A673 (cell line): Measurements from ENCODE around the gene ABCA2. TPM values are rescaled to one million over a fixed set of nuclear protein-coding genes. Genes with fewer than 3 reads are reported as not detected.

ENCODE experiments used
- BruUV-seq: library from RNA; stranded (reverse); fragments of 400-500 nt; replicated peaks from 2 replicates; lab custom pipeline; 2021; lab: Mats Ljungman, UMichigan
- CTCF ChIA-PET: fragments of 300-600 bp; sonication (Branson Sonifier 250); formaldehyde crosslinking; loops from one replicate; lab custom pipeline; 2022; ENCODE audit warnings: antibody characterized with exemption; lab: Charles Lee
- POLR2A ChIA-PET: fragments of 300-600 bp; sonication (Branson Sonifier 250); formaldehyde crosslinking; loops from one replicate; lab custom pipeline; 2022; ENCODE audit warnings: antibody characterized with exemption; ENCODE audit not compliant: low non-redundant PET; lab: Charles Lee
- DNase-seq: peaks from one replicate; pipeline ENCODE4 v3.0.0-alpha.2; 2015; ENCODE audit warnings: low spot score
- H3K27ac ChIP-seq: fragments of 200-600 bp; sonication (generic); 2 replicates; pipeline ENCODE4 v1.5.1; 2016; ENCODE audit warnings: mixed run types, low read depth, mild to moderate bottlenecking, mixed read lengths, antibody characterized with exemption, low read length; ENCODE audit not compliant: poor library complexity, severe bottlenecking
- H3K27me3 ChIP-seq: fragments of 200-600 bp; sonication (generic); replicated peaks from 2 replicates; pipeline ENCODE4 v1.6.1; 2017; ENCODE audit warnings: mixed run types, low read depth, mild to moderate bottlenecking, mixed read lengths, antibody characterized with exemption, low read length; ENCODE audit not compliant: insufficient read depth, poor library complexity
- H3K36me3 ChIP-seq: fragments of 200-600 bp; sonication (generic); 2 replicates; pipeline ENCODE4 v1.6.1; 2016; ENCODE audit warnings: mixed run types, mild to moderate bottlenecking, mixed read lengths, antibody characterized with exemption, low read length; ENCODE audit not compliant: insufficient read depth, poor library complexity, severe bottlenecking
- H3K4me1 ChIP-seq: fragments of 200-600 bp; sonication (generic); 2 replicates; pipeline ENCODE4 v1.6.1; 2017; ENCODE audit warnings: mixed run types, mild to moderate bottlenecking, mixed read lengths, antibody characterized with exemption, low read length; ENCODE audit not compliant: insufficient read depth, poor library complexity, severe bottlenecking
- H3K4me3 ChIP-seq: fragments of 200-600 bp; sonication (generic); 2 replicates; pipeline ENCODE4 v1.5.1; 2016; ENCODE audit warnings: low read depth, mixed run types, mild to moderate bottlenecking, mixed read lengths, low read length; ENCODE audit not compliant: poor library complexity, severe bottlenecking
- H3K9me3 ChIP-seq: fragments of 200-600 bp; sonication (generic); 2 replicates; pipeline ENCODE4 v1.6.1; 2016; ENCODE audit warnings: mixed run types, low read depth, mild to moderate bottlenecking, mixed read lengths, antibody characterized with exemption, low read length; ENCODE audit not compliant: poor library complexity, severe bottlenecking
- EZH2 ChIP-seq: fragments of 200-600 bp; sonication (generic); IDR thresholded peaks from 2 replicates; pipeline ENCODE4 v1.6.1; 2017; ENCODE audit warnings: borderline replicate concordance, low read depth, mild to moderate bottlenecking, mixed read lengths, antibody characterized with exemption, low read length; ENCODE audit not compliant: poor library complexity, severe bottlenecking
- intact Hi-C: fragments of 100-400 bp; cut with micrococcal nuclease; formaldehyde crosslinking; loops from one replicate; pipeline ENCODE4 v1.10.0; 2022; ENCODE audit not compliant: unreplicated experiment
- total RNA-seq: library from RNA; stranded (reverse); gene quantifications from 2 replicates; pipeline ENCODE4 v1.2.3, GENCODE V29; 2021
- TF ChIP-seq, protein P1 (sequence below): fragments of 300-800, 200-600 bp; sonication (generic); conservative IDR thresholded peaks from 2 replicates; pipeline ENCODE4 v1.5.1; 2017; ENCODE audit warnings: low read depth, mild to moderate bottlenecking, antibody characterized with exemption, low read length, moderate library complexity, mixed read lengths

The ABCA2 gene
- total RNA-seq, 1 experiment from 2014 or later = 27.8 TPM

DNA sequence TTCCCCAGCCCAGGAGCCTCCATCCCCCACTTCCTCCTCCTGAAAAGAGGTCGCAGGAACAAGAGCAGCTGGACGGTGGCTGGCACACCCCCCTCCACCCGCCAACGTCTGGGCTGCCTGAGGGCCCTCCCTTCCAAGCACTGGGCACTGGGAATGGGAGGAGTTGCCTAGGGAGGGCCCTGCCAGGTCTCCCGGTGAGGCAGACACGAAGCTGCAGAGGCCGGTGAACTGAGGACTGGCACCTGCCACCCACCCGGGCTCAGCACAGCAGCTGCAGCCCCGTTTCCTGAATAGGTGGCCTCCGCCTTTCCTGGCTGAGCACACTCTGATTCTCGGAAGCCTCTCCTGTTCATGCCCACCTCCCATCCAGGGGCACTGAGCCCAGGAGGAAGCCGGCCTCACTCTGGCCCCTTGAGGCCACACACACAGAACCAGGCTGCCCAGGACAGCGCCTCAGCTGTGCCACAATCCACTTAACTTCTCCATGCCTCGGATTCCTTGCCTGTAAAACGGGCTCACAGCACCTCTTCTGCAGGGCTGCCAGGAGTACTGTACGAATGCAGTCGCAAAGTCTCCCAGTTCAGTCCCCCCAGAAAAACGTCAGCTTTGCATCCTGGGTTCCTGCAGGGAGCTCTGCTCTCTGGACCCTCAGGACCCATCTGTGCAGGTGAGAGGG is 16.6 kb upstream of the ABCA2 start:
- Histone ChIP-seq H3K27me3 (no peaks in the 10 kb centered on the region), H3K4me1 (peaks cover 31% of the 10 kb centered on the region), H3K27ac (no peak overlapping the region), H3K9me3 (no peaks in the 10 kb centered on the region), H3K36me3 (peaks cover 12% of the 10 kb centered on the region), H3K4me3 (peak overlapping the region; percentile 76)
- ChIA-PET POLR2A (no interaction called here), CTCF (interaction anchor here (1.2 kb wide), 1 partner anchor 9 kb away, joined by 3 read pairs; no protein-coding TSS in a partner anchor)
- no peak for TF ChIP-seq EZH2
- TF ChIP-seq, protein P1, sequence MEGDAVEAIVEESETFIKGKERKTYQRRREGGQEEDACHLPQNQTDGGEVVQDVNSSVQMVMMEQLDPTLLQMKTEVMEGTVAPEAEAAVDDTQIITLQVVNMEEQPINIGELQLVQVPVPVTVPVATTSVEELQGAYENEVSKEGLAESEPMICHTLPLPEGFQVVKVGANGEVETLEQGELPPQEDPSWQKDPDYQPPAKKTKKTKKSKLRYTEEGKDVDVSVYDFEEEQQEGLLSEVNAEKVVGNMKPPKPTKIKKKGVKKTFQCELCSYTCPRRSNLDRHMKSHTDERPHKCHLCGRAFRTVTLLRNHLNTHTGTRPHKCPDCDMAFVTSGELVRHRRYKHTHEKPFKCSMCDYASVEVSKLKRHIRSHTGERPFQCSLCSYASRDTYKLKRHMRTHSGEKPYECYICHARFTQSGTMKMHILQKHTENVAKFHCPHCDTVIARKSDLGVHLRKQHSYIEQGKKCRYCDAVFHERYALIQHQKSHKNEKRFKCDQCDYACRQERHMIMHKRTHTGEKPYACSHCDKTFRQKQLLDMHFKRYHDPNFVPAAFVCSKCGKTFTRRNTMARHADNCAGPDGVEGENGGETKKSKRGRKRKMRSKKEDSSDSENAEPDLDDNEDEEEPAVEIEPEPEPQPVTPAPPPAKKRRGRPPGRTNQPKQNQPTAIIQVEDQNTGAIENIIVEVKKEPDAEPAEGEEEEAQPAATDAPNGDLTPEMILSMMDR = no peak
- no peak for DNase-seq
- BruUV-seq = no TSS peak
- intact Hi-C loops = loop anchor here (5.0 kb wide), 2 partner anchors 73 to 193 kb away; no protein-coding TSS in a partner anchor

DNA sequence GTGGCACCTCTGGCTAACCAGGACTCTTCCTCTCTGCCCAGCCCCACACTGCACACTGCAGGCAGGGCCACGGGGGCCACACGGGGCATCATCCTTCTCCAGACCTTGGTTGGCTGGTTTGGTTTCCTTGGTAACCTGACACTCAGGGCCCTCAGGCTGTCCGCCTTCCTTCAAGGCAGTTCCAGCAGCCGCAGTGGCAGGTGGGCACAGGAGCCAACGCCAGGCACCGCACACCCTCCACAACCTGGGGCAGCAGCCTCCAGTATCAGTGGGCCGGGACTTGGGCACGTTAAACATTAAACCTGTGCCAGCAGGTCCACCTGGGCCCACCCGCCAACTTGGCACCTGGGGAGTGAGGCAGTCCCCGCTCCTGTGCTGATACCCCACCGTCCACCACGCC is 16.0 kb upstream of the ABCA2 start:
- Histone ChIP-seq H3K4me3 (no peak overlapping the region), H3K27ac (no peak overlapping the region), H3K36me3 (peaks cover 18% of the 10 kb centered on the region), H3K9me3 (no peaks in the 10 kb centered on the region), H3K27me3 (no peaks in the 10 kb centered on the region), H3K4me1 (peaks cover 31% of the 10 kb centered on the region)
- ChIA-PET CTCF (interaction anchor here (1.2 kb wide), 1 partner anchor 8 kb away, joined by 3 read pairs; no protein-coding TSS in a partner anchor), POLR2A (no interaction called here)
- TF ChIP-seq EZH2 = no peak
- TF ChIP-seq, protein P1 = no peak
- intact Hi-C loops = no loop called here
- no peak for DNase-seq
- BruUV-seq = TSS peak; percentile 53

DNA sequence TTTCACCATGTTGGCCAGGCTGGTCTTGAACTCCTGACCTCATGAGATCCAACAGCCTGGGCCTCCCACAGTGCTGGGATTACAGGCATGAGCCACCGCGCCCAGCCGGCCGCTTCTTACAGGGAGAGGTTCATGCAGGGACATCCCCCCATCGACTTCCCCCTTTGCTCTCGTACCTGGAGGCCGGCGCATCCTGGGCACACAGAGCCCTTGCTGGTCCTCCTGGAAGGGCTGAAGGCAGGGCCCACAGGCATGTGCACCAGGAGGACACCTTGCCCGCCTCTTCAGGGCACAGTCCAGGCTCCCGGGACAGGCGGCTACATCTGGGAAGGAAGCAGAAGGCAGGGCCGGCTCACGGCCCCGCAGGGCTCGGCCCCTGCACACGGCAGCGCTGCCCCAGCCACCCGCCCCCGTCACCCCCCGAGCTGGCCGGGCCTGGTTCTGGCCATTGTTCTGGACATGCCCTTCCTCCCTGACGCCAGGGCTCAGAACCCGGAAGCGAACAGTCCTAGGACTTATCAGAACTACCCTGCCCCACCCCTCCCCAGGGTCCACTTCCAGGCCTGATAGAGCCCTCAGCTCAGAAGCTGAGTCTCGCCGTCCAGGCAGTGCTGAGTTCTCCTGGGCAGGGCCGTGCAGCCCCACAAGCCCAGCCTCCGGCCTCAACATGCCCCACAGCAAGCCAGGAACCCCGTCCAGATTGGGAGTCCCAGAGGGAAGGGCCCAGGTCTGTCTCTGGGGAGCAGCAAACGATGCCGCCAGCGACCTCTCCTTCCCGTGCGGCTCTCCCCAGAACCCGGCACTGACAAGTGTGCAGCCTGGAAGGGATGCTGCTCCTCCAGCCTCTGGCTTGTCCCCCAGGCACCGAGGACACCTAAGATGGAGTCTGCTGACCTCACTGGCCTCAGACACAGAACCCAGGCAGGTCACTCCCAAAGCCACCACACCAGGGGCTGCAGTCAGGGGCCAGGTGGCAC is 15.0 kb upstream of the ABCA2 start:
- ChIA-PET CTCF (interaction anchor here (0.6 kb wide), 1 partner anchor 15 kb away, joined by 5 read pairs; no protein-coding TSS in a partner anchor), POLR2A (no interaction called here)
- no TSS peak for BruUV-seq

More for the DNA sequence above, 15.0 kb upstream of the ABCA2 start:
- Histone ChIP-seq H3K4me1 (peaks cover 28% of the 10 kb centered on the region), H3K36me3 (peaks cover 19% of the 10 kb centered on the region), H3K27me3 (no peaks in the 10 kb centered on the region), H3K27ac (no peak overlapping the region), H3K9me3 (no peaks in the 10 kb centered on the region), H3K4me3 (no peak overlapping the region)
- TF ChIP-seq, protein P1 = no peak
- no peak for TF ChIP-seq EZH2
- no peak for DNase-seq
- intact Hi-C loops = no loop called here
